Measurements from ENCODE around the gene AUP1.
A peak's percentile ranks its signal among the peaks of the same experiment; 100 is the strongest.

Gene AUP1

DNA sequence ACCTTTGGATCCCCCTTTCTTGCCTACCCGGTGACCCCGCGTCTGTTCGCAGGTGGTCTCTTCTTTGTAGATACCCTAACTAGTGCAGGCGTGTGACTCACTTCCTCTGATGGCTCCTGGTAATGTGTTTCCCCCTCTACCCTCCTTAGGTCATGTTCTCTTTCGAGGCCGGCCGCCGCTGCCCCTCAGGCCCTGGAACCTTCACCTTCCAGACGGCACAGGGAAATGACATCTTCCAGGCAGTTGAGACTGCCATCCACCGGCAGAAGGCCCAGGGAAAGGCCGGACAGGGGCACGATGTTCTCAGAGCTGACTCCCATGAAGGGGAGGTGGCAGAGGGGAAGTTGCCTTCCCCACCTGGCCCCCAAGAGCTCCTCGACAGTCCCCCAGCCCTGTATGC, 26.7 kb upstream of the AUP1 start:
- DNase-seq = no peak

DNA sequence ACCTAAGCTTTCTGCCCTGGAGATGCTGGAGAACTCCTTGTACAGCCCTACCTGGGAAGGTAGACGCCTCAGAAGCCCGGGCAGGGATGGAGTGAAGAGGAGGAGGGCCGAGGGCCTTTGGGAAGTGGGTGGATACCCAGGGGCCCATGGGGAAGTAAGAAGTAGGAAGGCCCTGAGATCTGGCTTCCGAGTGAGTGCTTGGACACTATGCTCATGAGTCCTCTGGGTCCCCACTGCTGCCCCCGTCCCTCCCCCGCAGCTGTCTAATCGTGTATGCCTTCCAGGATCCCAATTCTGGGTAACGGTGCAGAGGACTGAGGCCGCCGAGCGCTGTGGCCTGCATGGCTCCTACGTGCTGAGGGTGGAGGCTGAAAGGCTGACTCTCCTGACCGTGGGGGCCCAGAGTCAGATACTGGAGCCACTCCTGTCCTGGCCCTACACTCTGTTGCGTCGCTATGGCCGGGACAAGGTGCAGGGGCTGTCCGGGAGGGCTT, 26.2 kb upstream of the AUP1 start:
- DNase-seq = no peak

- DNase-seq = peak; percentile 55 to 62
Measured at GRCh38 chr2:74554820-74555531, 25.5 kb upstream of the AUP1 start.

- DNase-seq = peak; percentile 88 to 90
Measured at GRCh38 chr2:74553892-74554819, 24.6 kb upstream of the AUP1 start, which contains the start of the genes DOK1 and LOXL3. Gene DOK1 (plus strand): TSS chr2:74554720. CDS start chr2:74554755, 35 bp downstream. Gene LOXL3 (minus strand): TSS chr2:74553942. CDS start chr2:74552634, 1,308 bp downstream.

- no peak for DNase-seq
Measured at GRCh38 chr2:74552914-74553811, 23.7 kb upstream of the AUP1 start.

GRCh38 chr2:74551942-74552913, 22.7 kb upstream of the AUP1 start:
- DNase-seq = no peak

DNA sequence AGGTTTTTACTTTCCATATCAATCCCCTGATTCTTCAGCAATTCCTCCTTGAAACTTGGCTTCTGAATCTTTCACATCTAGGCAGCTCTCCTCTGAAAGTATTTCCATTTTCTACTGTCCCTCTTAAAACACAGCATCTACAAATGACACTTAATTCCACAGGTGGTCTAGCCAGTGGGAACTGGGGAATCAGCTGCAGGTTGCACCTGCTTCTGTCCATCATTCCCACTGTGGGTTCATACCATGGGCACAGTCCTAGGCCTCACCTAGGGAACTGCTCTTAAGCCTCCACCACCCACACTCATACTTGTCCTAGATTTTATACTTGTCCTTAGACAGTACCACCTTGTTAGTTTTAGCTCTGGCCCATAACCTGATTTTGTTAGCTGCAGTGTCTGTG, 22.0 kb upstream of the AUP1 start:
- DNase-seq = no peak

GRCh38 chr2:74550231-74550630, 20.7 kb upstream of the AUP1 start:
- no peak for DNase-seq

GRCh38 chr2:74548900-74549826, 19.7 kb upstream of the AUP1 start:
- DNase-seq = peak in 1 of 2 donors; percentile 58

DNA sequence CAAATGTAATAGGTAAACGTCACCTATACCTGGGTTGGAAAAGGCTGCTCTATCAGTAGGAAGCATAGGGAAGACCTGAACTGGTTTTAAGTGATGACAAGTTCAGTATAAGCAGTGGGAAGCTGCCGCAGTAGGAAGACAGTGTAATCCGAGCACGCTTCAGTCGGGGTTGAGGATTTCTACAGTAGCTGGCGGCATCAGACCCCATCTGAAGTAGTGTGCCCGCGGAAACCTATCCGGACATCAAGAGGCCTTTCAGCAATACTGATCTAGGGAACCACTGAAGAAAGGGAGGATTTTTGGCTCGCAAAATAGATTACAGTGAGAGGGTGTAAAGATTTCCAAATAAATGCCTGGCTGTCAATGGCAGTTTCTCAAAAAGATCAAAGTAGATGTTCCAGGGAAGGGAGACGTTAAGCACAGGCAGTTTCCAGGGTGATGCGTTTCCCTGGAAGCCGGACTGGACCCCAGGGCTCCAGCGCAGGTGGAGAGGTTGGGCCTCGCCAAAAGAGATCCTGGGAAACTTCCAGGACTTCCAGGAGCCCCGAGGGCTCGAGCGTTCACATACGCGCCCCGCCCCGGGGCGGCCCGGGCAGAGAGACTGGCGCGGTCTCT, 18.9 kb upstream of the AUP1 start:
- DNase-seq = no peak

DNA sequence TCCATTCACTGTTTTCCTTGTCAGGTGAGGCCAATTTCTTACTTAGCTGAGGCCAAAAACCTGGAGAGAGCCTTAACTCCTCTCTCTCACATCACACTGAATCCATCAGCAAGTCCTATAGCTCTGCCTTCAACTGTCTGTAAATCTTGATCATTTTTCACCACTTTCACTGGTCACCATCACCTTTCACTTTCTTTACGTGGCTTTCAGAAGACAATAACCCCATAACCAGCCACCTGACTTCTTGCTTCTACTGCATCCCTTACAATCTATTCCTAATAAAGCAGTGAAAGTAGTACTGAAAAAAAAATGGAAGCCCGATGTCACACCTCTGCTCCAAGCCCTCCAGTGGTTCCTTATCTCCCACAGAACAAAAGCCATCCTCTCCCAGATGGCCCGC, 16.5 kb upstream of the AUP1 start:
- DNase-seq = no peak

DNA sequence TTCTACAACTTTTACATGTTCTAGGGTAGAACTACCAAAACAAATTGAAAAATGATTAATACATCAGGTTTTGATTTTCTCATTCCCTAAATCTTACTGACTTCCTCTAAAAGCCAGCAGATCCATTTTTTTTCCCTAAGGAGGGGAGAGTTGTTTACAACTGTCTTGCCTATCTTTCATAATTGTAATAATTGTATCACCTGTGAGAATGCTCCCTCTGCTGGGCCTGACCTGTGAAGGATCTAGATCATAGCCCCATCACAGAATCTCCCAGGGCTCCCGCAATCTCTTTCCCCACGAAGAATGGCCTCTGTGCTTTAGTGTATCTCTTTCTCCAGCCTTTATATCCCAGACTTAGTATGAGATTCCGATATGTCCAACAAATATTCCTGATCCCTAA, 15.1 kb upstream of the AUP1 start:
- DNase-seq = no peak

DNA sequence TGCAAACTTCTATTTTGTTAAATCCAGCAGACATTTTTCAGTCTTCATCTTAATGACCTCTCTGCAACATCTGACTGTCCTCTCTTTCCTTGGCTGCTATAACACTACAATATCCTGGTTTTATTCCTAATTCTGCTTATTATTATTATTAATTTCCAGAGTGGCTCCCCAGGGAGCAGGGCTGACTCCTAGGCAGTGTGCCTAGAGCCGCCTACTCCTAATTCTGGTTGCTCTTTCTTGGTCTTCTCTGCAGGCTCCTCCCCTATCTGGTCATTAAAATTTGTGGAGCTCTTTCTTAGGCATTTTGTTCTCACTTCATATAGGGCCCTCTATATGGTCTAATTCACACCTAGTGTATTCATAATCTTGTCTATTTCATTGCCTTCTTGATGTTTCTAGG, 13.5 kb upstream of the AUP1 start:
- no peak for DNase-seq

- DNase-seq = no peak
Measured at GRCh38 chr2:74540291-74540690, 10.8 kb upstream of the AUP1 start.

DNA sequence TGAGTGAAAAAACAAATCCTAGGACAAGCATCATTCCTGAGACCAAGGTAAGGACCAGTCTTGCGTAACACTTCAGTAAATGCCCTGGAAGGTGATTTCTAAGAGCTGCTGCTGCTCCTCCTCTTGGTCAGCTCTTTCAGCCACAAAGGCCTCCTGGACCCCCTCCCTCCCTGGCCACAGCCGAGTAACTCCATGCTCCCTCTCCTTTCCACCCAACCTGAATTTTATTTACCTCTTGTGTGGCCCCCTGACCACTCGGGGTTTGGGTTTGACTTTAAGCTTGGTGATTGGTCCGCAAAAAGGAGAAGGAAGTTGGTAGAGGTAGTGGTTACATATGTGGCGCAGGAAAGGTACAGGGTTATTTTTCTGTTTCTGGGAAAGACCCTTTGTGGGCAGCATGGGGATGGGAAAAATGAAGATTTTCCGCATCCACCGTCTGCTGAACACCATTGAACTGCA, 9.4 kb upstream of the AUP1 start:
- DNase-seq = no peak

DNA sequence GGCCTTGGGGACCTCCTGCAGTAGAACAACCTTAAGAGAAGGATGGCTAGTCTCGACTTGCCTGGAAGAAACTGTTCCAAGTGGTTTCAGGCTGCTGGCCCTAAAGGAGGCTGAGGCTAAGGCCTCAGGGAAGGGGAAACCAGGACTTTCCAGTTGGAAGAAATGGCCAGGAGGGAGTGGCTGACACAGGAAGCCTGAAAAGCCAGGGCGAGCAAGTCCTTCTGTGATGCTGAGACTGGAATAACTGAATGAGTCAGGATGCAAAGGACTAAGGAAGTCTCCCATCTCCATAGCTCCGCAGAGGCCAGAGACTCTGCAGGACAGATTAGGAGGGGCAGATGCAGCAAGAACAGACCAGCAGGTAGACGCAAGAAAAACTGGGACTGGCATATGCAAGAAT, 7.6 kb upstream of the AUP1 start:
- DNase-seq = no peak

DNA sequence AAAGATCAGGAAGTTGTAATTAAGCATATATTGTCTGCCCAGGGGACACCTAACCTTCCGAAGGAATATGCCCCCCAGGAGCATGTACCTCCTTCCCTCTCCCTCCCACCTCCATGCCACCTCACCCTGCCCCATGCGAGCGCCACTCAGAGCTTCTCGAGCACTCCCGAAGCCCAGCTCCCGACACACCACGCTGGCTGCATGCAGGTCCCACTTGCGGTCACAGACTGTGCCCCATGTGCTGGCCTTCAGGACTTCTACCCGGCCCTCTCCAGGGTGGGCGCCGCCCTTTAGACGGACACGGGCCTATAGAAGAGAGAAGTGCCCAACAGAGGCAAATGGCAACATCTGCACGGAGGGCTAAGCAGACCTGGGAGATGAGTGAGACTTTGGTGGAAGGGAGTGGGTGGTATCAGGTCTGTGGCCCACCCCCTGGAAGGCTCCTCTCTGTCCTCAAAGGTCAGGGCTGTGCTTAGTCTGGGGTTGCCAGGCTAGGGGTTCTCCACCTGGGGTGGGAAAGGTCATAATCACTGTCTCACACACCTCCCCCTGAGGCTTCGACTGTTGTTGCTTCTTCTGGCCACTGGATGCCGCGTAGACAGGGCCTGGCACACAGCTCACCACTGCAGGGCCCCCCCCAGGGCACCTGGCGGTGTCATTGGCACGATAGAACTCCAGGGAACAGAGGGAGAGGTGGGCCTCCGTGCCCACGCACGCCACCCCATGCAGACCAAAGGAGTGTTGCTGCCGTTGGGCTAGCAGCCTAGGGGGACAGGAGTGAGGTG, 6.9 kb upstream of the AUP1 start:
- no peak for DNase-seq

GRCh38 chr2:74535440-74535965, 6.0 kb upstream of the AUP1 start:
- no peak for DNase-seq

- DNase-seq = no peak
Measured at GRCh38 chr2:74534411-74534810, 4.9 kb upstream of the AUP1 start.

All from stimulated activated CD4-positive, alpha-beta T cell treated with anti-CD3 and anti-CD28 coated beads, Interleukin-2, amount 100 ng/mL, for 24 hours (primary cell).